HFF-Myc (cell line): Measurements from ENCODE around the gene HLTF.

Experiments
- DNase-seq: peaks from one replicate; pipeline ENCODE4 v3.0.0-alpha.2; 2011; ENCODE audit warnings: low read depth; ENCODE audit errors: extremely low read depth
- H3K4me3 ChIP-seq: replicated peaks from 2 replicates; pipeline ENCODE4 v1.5.1; 2011; ENCODE audit warnings: low read depth, mild to moderate bottlenecking, control low read depth, low read length
- CTCF ChIP-seq: IDR thresholded peaks from 2 replicates; pipeline ENCODE4 v1.5.1; 2012; ENCODE audit warnings: mild to moderate bottlenecking, low read depth, low read length, control low read depth; ENCODE audit errors: missing control alignments

HLTF gene

GRCh38 chr3:149011676-149012075, 74.7 kb downstream of the HLTF start:
- no peak for TF ChIP-seq CTCF
- H3K4me3 ChIP-seq: no peak overlapping the region
- DNase-seq: no peak

- DNase-seq: no peak
- no peak for TF ChIP-seq CTCF
- no peak overlapping the region for H3K4me3 ChIP-seq
Measured at GRCh38 chr3:149010966-149011365, 75.4 kb downstream of the HLTF start.

- no peak overlapping the region for H3K4me3 ChIP-seq
- no peak for TF ChIP-seq CTCF
- no peak for DNase-seq
Measured at GRCh38 chr3:149010504-149010951, 75.8 kb downstream of the HLTF start.

GRCh38 chr3:149009732-149010131, 76.6 kb downstream of the HLTF start:
- no peak for DNase-seq
- no peak overlapping the region for H3K4me3 ChIP-seq
- TF ChIP-seq CTCF: no peak

GRCh38 chr3:149007567-149008257, 78.6 kb downstream of the HLTF start:
- no peak overlapping the region for H3K4me3 ChIP-seq
- TF ChIP-seq CTCF: no peak
- no peak for DNase-seq

GRCh38 chr3:149005416-149005815, 80.9 kb downstream of the HLTF start:
- DNase-seq: no peak
- H3K4me3 ChIP-seq: no peak overlapping the region
- no peak for TF ChIP-seq CTCF

GRCh38 chr3:149004622-149005021, 81.7 kb downstream of the HLTF start:
- H3K4me3 ChIP-seq: no peak overlapping the region
- no peak for TF ChIP-seq CTCF
- DNase-seq: no peak
